ENCODE measurements around the gene ALOXE3. TPM values are rescaled to one million over a fixed set of nuclear protein-coding genes. Genes with fewer than 3 reads are reported as not detected.

ALOXE3 gene
- total and polyA plus RNA-seq, 5 experiments from 2014 or later = 0.13 to 0.52 (median 0.18) TPM; not detected in 2

DNA sequence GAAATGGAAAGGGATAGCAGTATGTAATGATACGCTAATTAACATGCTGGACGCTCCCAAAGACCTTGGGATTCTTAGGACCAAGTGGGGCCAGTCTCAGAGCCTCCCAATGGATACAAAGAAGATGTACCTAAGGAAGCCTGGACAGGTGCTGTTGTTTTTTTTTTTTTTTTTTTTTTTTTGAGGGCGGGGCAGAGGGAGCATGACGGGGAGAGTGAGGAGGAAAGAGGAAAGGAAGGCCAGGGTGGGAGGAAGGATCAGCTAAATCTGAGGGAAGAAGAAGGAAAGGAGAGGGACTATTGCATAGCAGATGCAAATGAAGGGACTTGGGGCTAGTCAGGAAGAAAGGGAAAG is 41.9 kb upstream of the ALOXE3 start:
- Mint-ChIP-seq H3K4me1 (peaks cover 31 to 62% (median 61%) of the 10 kb centered on the region in 4 donors), H3K4me3 (peak overlapping the region; percentile 49 to 96 (median 88))

GRCh38 chr17:8159459-8160223 is 41.3 kb upstream of the ALOXE3 start:
- Mint-ChIP-seq H3K27ac (peak overlapping the region in 9 of 10 donors; percentile 77 to 98 (median 95)), H3K4me1 (peaks cover 32 to 61% (median 58%) of the 10 kb centered on the region in 4 donors), H3K27me3 (no peaks in the 10 kb centered on the region), H3K9me3 (no peaks in the 10 kb centered on the region), H3K36me3 (peaks cover 3 to 33% (median 14%) of the 10 kb centered on the region in 3 donors), H3K4me3 (peak overlapping the region; percentile 34 to 86 (median 70))
- DNase-seq (peak in 1 of 10 donors; percentile 3), ATAC-seq (no peak)
- POLR2A ChIA-PET = interaction anchor here (1.0 to 41.9 kb wide), 9 partner anchors 8 to 136 kb away, joined by 3 to 1171 read pairs (median 14); partner anchors contain the start of genes BORCS6, HES7, SLC25A35 and TMEM107

More for the DNA sequence above, 41.9 kb upstream of the ALOXE3 start:
- Mint-ChIP-seq H3K36me3 (peaks cover 3 to 33% (median 14%) of the 10 kb centered on the region in 3 donors), H3K27ac (peak overlapping the region in 9 of 10 donors; percentile 77 to 98 (median 95)), H3K9me3 (no peaks in the 10 kb centered on the region), H3K27me3 (no peaks in the 10 kb centered on the region)
- DNase-seq (no peak), ATAC-seq (no peak)
- POLR2A ChIA-PET = interaction anchor here (0.8 to 41.9 kb wide), 11 partner anchors 8 to 135 kb away, joined by 3 to 1171 read pairs (median 5); partner anchors contain the start of genes BORCS6, HES7, PER1 and SLC25A35

DNA sequence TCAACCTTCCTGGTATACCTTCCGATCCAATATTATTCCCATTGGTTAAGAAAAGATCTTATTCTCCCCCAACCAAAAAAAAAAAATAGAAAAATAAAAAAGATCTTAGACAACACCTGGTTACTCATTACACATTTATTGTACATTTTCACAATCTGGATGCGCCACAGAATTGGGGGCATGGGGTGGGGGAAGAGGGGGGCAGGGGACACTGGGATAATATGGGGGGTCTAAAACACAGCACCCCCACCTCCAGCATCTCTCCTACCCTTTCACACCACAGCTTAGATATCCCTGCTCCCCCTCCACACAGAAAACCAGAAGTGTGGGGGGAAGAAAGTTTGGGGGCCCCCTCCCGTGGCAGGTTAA is 40.7 kb upstream of the ALOXE3 start:
- H3K4me3 Mint-ChIP-seq = peak overlapping the region in 9 of 10 donors; percentile 49 to 87 (median 68)
- peak overlapping the region in 8 of 10 donors; percentile 85 to 98 (median 94) for H3K27ac Mint-ChIP-seq
- H3K9me3 Mint-ChIP-seq = peaks cover 0 to 2% (median 0%) of the 10 kb centered on the region in 9 donors
- no peaks in the 10 kb centered on the region for H3K27me3 Mint-ChIP-seq
- ATAC-seq (no peak), DNase-seq (no peak)
- POLR2A ChIA-PET = interaction anchor here (0.6 to 41.9 kb wide), 8 partner anchors 9 to 678 kb away, joined by 4 to 1171 read pairs (median 24); partner anchors contain the start of genes ALOXE3, BORCS6, SLC35G6 and TMEM107
- H3K4me1 Mint-ChIP-seq = peaks cover 32 to 61% (median 56%) of the 10 kb centered on the region in 4 donors
- H3K36me3 Mint-ChIP-seq = peaks cover 3 to 36% (median 14%) of the 10 kb centered on the region in 3 donors

DNA sequence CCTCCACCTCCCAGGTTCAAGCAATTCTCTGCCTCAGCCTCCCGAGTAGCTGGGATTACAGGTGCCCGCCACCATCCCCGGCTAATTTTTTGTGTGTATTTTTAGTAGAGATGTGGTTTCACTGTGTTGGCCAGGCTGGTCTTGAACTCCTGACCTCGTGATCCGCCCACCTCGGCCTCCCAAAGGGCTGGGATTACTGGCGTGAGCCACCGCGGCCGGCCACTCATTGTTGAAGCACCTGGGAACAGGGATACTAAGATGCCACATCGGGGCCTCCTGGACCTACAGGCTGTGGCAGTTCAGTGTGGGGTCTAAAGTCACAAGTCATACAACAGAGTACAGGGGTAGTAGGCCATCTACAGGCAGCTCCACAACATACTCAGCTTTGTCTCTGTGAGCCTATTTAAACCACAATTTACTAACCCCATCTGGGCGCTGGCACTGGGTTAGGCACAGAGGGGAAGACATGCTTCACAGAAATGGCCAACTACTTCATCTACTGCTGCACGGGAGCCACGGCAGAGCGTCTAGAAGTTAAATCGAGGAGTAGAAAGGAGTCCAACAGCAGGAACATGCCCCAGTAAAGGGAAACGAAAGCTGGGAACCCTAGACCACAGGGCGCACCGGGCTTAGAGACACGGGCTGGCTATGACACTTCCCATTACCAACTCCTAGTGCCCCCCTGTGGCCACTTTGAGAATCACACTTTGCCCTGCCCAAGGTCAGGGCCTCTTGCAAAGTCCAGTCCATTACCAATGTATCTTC is 40.1 kb upstream of the ALOXE3 start:
- H3K27me3 Mint-ChIP-seq = no peaks in the 10 kb centered on the region
- no peak for ATAC-seq
- peak overlapping the region in 7 of 10 donors; percentile 85 to 97 (median 94) for H3K27ac Mint-ChIP-seq
- peak overlapping the region; percentile 20 to 87 (median 66) for H3K4me3 Mint-ChIP-seq
- H3K36me3 Mint-ChIP-seq = peaks cover 3 to 39% (median 14%) of the 10 kb centered on the region in 3 donors
- peak; percentile 73 to 93 (median 84) for DNase-seq
- peaks cover 33 to 61% (median 53%) of the 10 kb centered on the region in 4 donors for H3K4me1 Mint-ChIP-seq
- POLR2A ChIA-PET = interaction anchor here (0.6 to 41.9 kb wide), 8 partner anchors 10 to 677 kb away, joined by 4 to 1171 read pairs (median 24); partner anchors contain the start of genes ALOXE3, BORCS6, SLC35G6 and TMEM107
- H3K9me3 Mint-ChIP-seq = peaks cover 0 to 3% (median 0%) of the 10 kb centered on the region in 9 donors

- Mint-ChIP-seq H3K36me3 (peaks cover 3 to 50% (median 11%) of the 10 kb centered on the region in 3 donors), H3K27ac (no peak overlapping the region), H3K4me3 (no peak overlapping the region), H3K4me1 (peaks cover 31 to 70% (median 54%) of the 10 kb centered on the region in 4 donors), H3K27me3 (peaks cover 0 to 2% (median 0%) of the 10 kb centered on the region in 5 donors), H3K9me3 (peaks cover 0 to 5% (median 0%) of the 10 kb centered on the region in 9 donors)
- POLR2A ChIA-PET = interaction anchor here (0.5 to 41.9 kb wide), 25 partner anchors 8 to 595 kb away, joined by 3 to 1171 read pairs (median 6); partner anchors contain the start of genes ALOXE3, BORCS6, CTC1 and FXR2
- peak; percentile 97 to 100 (median 100) for DNase-seq
- peak; percentile 67 to 71 for ATAC-seq
These were observed 38.1 kb upstream of the ALOXE3 start for GRCh38 chr17:8156246-8156992.

DNA sequence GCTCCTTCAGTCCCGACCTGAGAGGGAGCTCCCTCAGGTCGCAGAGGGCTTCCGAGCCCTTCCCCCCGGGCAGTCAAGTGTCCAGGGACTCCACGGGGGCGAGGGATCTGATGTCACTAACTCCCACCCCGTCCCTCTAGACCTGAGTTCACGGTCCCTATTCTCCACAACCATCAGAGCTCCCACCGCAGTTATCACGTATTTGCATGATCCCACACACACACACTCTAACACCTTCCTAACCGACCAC is 37.6 kb upstream of the ALOXE3 start:
- H3K27me3 Mint-ChIP-seq = peaks cover 0 to 2% (median 0%) of the 10 kb centered on the region in 5 donors

GRCh38 chr17:8155231-8155995 is 37.1 kb upstream of the ALOXE3 start:
- peak in 6 of 10 donors; percentile 11 to 80 (median 68) for DNase-seq

More for the DNA sequence above, 37.6 kb upstream of the ALOXE3 start:
- Mint-ChIP-seq H3K36me3 (peaks cover 3 to 46% (median 8%) of the 10 kb centered on the region in 3 donors), H3K27ac (no peak overlapping the region), H3K4me1 (peaks cover 26 to 68% (median 53%) of the 10 kb centered on the region in 4 donors), H3K9me3 (peaks cover 0 to 6% (median 0%) of the 10 kb centered on the region in 9 donors), H3K4me3 (no peak overlapping the region)
- POLR2A ChIA-PET = interaction anchor here (0.5 to 41.9 kb wide), 23 partner anchors 8 to 469 kb away, joined by 3 to 1171 read pairs (median 6); partner anchors contain the start of genes ALOXE3, BORCS6, CTC1 and HES7
- no peak for DNase-seq
- ATAC-seq = no peak

GRCh38 chr17:8154608-8155155 is 36.4 kb upstream of the ALOXE3 start:
- POLR2A ChIA-PET = interaction anchor here (1.4 to 41.9 kb wide), 9 partner anchors 10 to 468 kb away, joined by 3 to 1171 read pairs (median 19); partner anchors contain the start of genes ALOXE3, BORCS6, HES7 and TMEM107
- Mint-ChIP-seq H3K9me3 (peaks cover 0 to 6% (median 0%) of the 10 kb centered on the region in 9 donors), H3K36me3 (peaks cover 0 to 42% (median 4%) of the 10 kb centered on the region in 3 donors), H3K4me1 (peaks cover 14 to 66% (median 51%) of the 10 kb centered on the region in 4 donors), H3K27me3 (peaks cover 0 to 2% (median 0%) of the 10 kb centered on the region in 5 donors), H3K4me3 (no peak overlapping the region), H3K27ac (no peak overlapping the region)
- DNase-seq (peak in 1 of 10 donors; percentile 28), ATAC-seq (no peak)

More at GRCh38 chr17:8155231-8155995, 37.1 kb upstream of the ALOXE3 start:
- H3K4me1 Mint-ChIP-seq = peaks cover 21 to 67% (median 52%) of the 10 kb centered on the region in 4 donors
- POLR2A ChIA-PET = interaction anchor here (0.5 to 41.9 kb wide), 21 partner anchors 8 to 469 kb away, joined by 3 to 1171 read pairs (median 6); partner anchors contain the start of genes ALOXE3, BORCS6, CTC1 and HES7
- H3K36me3 Mint-ChIP-seq = peaks cover 3 to 44% (median 6%) of the 10 kb centered on the region in 3 donors
- peaks cover 0 to 6% (median 0%) of the 10 kb centered on the region in 9 donors for H3K9me3 Mint-ChIP-seq
- H3K27me3 Mint-ChIP-seq = peaks cover 0 to 2% (median 0%) of the 10 kb centered on the region in 5 donors
- no peak for ATAC-seq
- no peak overlapping the region for H3K27ac Mint-ChIP-seq
- no peak overlapping the region for H3K4me3 Mint-ChIP-seq

DNA sequence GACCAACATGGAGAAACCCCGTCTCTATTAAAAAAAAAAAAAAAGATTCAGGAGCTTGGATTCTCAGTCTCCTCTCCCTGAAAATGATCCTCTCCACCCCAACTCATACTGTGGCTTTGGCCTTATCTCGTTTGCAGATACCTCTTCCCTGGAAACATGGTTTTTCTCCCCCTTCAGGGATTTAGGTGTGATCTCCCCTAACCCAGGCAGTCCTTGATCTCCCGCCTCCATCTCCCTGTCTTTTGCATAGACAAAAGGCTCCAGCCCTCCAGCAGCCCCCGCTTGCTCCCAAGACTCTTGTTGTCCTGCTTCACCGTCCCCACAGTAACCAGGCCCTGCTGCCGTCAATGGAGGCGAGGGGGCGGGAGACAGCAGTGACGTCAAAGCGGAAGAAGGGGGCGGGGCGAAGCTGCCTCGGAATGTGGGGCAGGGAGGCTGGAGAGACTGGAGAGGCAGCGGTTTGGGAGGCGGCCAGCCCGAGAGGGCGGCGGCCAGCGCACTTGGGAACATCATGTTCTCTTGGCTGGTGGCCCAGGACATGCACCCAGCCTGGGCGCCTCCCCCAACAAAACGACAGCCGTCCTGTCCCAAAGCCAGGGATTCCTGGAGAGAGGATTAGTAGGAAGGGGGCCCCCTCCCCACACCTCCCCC is 35.8 kb upstream of the ALOXE3 start:
- Mint-ChIP-seq H3K27me3 (peaks cover 0 to 2% (median 0%) of the 10 kb centered on the region in 5 donors), H3K4me3 (no peak overlapping the region), H3K36me3 (peaks cover 0 to 43% (median 8%) of the 10 kb centered on the region in 3 donors), H3K27ac (peak overlapping the region in 1 of 10 donors; percentile 98), H3K9me3 (peaks cover 0 to 6% (median 0%) of the 10 kb centered on the region in 9 donors), H3K4me1 (peaks cover 9 to 65% (median 52%) of the 10 kb centered on the region in 4 donors)
- DNase-seq (peak; percentile 79 to 99 (median 96)), ATAC-seq (peak; percentile 7 to 21)
- POLR2A ChIA-PET = interaction anchor here (0.6 to 41.9 kb wide), 12 partner anchors 8 to 147 kb away, joined by 3 to 1171 read pairs (median 6); partner anchors contain the start of genes ALOXE3, BORCS6, CTC1 and TMEM107

DNA sequence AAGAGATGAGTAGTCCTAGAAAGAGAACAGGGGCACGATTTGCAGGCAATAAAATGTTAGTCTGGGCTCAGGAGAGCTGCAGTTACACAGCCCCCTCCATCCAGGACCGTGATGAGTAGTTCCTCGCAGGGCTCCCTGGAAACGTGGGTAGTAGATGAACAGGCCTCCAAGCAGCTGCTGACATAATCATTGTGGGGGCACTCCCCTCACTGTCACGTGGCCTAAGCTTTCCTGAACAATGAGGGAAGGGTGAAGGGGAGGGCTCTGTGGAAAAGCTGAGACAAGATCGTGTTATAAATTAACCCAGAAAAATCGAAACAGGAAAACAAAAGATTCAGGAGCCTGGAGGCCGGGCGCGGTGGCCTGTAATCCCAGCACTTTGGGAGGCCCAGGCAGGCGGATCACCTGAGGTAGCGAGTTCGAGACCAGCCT is 35.2 kb upstream of the ALOXE3 start:
- POLR2A ChIA-PET = interaction anchor here (0.6 to 41.9 kb wide), 12 partner anchors 9 to 147 kb away, joined by 3 to 1171 read pairs (median 4); partner anchors contain the start of genes BORCS6, CTC1, TMEM107 and VAMP2
- peaks cover 3 to 62% (median 50%) of the 10 kb centered on the region in 4 donors for H3K4me1 Mint-ChIP-seq
- ATAC-seq (no peak), DNase-seq (peak in 6 of 10 donors; percentile 23 to 63 (median 54))
- peaks cover 0 to 6% (median 0%) of the 10 kb centered on the region in 9 donors for H3K9me3 Mint-ChIP-seq
- H3K27ac Mint-ChIP-seq = peak overlapping the region in 1 of 10 donors; percentile 97
- H3K27me3 Mint-ChIP-seq = peaks cover 0 to 2% (median 0%) of the 10 kb centered on the region in 5 donors
- peaks cover 0 to 44% (median 9%) of the 10 kb centered on the region in 3 donors for H3K36me3 Mint-ChIP-seq
- H3K4me3 Mint-ChIP-seq = peak overlapping the region in 1 of 10 donors; percentile 97

All from naive thymus-derived CD8-positive, alpha-beta T cell (primary cell).